Stimulated activated CD8-positive, alpha-beta memory T cell treated with anti-CD3 and anti-CD28 coated beads, Interleukin-15, amount 100 ng/mL, for 4 hours (primary cell): ENCODE measurements around the gene DMBX1.

Source experiments
- DNase-seq, 2 donors: peaks; one replicate each; pipeline ENCODE4 v3.0.0-alpha.2; 2020; ENCODE audit warnings: low read depth in 2 of 2

DMBX1 gene

DNA sequence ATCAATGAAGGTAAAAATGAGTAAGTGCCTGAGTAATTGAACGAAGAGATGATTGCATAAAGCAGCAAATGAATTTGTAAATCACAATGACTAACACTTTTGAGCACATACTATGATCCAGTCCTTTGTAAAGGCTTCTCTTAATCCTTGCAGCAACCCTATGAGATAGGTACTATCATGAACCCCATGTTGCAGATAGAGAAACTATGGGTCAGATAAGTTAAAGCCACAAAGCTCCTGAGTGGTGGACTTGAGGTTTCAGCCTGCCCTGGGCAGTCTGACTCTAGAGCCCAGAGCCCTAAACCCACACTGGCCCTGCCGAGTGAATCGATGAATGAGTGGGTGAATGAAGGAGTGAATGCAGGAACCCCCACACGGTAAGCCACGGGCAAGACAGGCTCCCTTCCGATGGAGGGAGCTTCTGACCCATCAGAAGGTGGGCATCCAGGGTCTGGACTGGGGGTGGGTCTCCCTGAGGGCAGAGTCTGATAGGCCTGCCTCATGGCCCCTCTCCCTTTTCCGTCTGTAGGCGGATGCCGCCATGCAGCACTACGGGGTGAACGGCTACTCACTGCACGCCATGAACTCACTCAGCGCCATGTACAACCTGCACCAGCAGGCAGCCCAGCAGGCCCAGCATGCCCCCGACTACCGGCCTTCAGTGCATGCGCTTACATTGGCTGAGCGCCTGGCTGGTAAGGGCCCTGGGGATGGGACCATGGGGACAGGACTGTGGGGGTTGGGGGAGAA, 17.0 kb downstream of the DMBX1 start:
- no peak for DNase-seq

DNA sequence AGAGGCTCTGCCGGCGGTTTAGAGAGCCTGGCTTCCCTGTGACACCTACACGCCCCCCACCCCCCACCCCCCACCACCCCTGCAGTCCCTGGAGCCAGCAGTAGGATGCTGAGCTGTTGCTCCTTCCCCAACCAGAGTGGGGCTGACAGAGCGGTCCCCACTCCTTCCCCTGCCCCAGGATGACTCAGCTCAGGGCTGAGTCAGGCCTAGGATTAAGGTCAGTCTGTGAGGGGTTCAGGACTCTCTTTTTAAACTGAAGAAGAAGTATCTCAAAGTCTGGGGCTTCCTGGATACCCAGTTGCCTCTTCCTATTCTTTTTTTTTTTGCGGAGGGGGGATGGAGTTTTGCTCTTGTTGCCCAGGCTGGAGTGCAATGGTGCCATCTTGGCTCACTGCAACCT, 19.1 kb downstream of the DMBX1 start:
- no peak for DNase-seq

DNA sequence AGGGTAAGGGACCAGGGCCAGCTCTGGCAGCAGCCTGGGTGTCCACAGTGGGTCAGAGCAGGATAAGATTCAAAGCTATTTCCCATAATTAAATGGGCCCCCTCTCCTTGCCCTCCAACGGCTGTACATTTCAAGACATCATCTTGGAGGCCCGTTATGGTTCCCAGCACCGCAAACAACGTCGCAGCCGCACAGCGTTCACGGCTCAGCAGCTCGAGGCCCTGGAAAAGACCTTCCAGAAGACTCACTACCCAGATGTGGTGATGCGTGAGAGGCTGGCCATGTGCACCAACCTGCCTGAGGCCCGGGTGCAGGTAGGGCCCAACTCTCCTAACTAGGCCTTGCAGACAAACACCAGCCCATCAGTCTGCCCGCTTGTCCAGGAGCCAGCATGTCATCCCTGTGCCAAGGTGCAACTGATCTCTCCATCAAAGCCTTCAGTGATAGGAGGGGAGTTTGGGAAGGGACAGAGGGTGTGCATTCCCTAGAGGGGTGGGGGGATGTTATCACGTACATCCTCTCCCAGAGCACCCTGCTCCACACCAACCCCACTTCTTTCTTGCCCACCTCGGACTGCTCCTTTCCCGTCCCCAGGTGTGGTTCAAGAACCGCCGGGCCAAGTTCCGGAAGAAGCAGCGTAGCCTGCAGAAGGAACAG, 20.8 kb downstream of the DMBX1 start:
- no peak for DNase-seq

DNA sequence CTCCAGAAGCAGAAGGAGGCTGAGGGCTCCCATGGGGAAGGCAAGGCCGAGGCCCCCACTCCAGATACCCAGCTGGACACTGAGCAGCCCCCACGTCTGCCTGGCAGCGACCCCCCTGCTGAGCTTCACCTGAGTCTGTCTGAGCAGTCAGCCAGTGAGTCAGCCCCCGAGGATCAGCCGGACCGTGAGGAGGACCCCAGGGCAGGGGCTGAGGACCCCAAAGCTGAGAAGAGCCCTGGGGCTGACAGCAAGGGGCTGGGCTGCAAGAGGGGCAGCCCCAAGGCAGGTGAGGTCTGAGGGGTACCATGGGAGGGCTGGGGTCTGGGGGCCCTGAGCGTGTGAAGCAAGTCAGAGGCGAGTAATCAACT, 21.3 kb downstream of the DMBX1 start:
- no peak for DNase-seq

DNA sequence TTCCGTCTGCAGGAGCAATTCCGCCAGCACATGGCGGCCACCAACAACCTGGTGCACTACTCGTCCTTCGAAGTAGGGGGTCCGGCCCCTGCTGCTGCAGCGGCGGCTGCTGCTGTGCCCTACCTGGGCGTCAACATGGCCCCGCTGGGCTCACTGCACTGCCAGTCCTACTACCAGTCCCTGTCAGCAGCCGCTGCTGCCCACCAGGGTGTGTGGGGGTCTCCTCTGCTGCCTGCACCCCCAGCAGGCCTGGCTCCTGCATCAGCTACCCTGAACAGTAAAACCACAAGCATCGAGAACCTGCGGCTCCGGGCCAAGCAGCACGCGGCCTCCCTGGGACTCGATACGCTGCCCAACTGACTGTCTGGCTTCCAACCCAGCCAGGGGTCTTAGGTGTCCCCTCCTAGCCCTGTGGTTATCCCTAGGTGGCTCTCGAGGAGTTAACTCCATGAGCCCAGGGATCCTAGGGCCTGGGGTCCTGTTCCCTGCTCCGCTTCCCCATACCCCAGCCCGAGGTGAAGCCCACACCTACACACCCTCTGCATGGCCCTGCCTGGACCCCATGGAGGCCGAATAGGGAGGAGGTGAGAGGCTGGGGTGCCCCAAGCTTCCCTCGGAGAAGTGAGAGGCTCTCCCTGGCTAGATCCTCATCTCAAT, 22.6 kb downstream of the DMBX1 start:
- no peak for DNase-seq

DNA sequence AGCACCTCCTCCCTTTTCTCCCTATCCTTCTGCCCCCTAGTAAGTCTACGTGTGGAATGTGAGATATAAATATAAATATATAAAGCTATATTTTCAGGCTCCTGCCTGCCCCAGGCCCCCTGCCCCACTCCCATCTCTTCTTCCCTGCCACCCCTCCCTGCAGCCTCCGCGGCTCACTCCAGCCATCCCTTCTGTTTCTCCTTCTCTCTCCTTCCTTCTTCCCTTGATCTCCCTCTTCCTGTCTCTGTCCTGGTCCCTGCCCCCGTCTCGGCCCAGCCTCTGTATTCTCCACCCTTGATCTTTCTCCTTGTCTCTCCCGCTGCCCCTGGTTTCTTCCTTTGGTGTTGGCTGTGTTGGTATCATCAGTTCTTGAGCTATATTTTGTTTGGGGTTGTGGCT, 23.2 kb downstream of the DMBX1 start:
- DNase-seq: no peak

DNA sequence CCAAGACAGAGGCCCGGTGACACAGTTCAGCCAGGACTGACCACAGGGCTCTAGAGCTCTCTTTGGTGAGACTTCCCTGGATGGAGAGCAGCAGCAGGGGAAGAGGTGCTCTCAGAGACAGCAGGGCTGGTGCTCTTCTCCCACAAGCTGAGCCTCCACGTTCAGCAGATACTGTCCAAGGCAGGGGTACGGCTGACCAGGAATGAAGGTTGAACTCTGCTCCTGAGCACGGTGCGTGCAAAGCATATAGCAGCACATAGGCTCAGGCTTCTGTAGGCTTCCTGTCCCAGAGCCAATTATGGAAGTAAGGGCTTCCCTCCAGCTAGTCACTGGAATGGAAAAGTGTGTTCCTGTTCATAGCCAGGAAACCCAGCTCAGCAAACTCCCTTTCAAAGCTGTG, 23.9 kb downstream of the DMBX1 start:
- DNase-seq: no peak

DNA sequence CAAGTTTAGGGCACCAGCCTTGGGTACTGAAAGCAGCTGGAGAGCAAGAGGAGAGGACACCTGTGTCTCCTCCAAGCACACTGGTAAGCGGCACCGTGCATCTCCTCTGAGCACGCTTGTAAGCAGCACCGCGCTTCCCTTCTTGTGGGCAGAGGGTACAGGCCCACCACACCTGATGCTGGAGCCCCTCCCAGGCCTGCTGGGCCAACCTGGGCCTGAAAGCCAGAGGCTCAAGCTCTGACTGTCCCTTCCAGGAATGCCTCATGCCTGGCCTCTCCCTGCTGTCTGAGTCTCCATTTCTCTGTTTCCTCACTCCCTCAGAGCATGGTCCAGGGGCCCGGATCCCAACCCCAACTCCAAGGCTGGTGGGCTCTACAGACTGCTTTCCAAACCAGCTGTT, 25.9 kb downstream of the DMBX1 start:
- DNase-seq: no peak

DNA sequence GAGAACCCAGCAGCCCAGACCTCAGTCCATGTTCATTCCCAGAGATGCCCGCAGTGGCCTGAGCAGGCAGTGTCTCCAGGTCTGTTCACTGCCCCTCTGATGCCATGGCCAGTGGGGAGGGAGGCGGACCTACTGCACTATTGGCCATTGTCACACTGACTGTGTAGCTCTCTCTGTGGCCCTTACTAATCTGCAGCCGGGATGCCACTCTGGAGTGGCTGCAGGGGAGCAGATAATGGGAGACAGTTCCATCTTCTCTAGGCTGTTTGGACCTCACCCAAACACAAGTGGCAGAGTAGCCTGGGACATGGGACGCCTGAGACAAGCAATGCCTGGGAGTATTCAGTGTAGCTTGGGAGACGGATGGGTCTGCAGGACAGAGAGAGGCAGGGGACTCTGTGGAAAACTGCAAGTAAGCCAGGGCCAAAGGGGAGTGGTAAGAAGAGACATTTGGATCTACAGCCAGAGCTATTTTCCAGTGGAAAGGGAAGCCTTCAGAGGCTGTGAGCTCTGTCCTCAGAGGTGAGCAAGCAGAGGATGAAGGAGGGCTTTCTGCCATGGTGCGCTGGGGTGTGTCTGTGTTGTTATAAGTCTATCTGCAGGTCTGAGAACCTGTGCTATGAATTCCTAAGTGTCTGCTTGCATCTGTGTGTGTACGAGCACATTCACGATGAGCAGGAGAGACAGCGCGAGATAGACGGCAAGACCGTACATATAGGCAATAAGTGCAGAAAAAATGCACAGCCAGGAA, 26.7 kb downstream of the DMBX1 start:
- DNase-seq: no peak

DNA sequence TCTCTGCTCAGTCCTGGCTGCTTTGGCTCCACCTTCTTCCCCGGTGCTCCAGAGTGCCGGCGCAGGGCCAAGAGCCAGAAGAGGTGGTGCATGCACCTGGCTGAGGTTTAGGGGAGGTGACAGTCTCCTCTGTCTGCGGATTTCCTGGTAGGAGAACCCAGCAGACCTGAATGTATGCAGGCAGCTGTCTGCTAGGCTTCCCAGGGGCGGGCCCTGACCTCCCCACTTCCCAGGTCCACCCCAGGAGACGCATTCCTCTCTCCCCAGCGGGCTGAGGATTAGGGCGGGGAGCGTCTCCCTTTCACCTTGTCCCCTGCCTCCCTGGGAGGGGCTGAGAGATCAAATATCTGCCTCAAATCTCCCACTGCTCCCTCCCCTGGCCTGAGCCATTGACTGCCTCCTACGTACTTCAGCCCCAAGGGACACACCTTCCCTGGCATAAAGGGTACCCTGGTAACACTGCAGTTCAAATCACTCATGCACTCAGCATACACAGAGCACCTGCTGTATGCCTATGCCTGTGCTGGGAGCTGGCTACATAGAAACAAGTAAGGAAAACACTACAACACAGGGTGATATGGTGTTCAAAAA, 27.5 kb downstream of the DMBX1 start:
- no peak for DNase-seq

DNA sequence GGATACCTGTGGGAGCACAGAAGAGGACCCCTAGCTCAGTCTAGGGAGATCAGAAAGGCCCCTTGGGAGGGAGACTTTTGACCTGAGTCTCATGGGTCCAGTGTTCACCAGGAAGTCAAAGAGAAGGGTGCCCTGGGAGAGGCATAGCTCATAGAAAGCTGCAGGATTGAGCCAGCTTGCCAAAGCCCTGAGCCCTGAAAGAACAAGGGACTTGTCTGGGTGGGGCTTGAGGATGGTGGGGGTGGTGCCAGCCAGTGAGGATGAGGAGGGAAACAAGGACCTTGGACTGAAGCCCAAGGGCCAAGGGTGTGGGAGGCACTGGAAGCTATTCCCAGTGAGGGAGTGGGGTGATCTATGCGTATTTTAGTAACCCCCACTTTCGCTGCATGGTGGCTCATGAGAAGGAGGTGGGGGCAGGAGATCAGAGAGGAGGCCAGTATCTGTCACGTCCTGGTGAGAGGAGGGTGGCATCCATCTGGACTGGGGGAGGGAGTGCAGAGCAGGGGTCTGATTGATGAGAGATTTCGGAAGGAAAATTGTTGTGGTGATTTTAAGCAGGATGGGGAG, 28.4 kb downstream of the DMBX1 start:
- no peak for DNase-seq

DNA sequence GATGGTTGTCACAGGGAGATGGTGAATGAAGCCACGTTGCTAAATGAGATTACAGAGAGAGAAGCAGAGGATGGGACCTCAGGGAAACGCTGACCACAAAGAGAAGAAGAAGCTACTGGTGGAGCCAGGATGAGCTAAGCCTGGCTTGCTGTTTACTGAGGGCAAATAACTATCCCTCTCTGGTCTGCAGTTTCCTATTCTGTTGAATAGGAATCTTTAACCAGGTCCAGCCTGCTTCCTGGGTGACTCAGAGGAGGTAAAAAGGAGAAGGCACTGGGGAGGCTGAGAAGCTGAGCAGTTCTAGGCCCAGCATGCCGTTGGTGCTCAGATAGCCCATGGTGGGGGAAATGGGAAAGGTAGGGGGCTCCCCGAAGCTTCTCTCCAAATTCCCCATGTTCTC, 29.6 kb downstream of the DMBX1 start:
- DNase-seq: no peak

DNA sequence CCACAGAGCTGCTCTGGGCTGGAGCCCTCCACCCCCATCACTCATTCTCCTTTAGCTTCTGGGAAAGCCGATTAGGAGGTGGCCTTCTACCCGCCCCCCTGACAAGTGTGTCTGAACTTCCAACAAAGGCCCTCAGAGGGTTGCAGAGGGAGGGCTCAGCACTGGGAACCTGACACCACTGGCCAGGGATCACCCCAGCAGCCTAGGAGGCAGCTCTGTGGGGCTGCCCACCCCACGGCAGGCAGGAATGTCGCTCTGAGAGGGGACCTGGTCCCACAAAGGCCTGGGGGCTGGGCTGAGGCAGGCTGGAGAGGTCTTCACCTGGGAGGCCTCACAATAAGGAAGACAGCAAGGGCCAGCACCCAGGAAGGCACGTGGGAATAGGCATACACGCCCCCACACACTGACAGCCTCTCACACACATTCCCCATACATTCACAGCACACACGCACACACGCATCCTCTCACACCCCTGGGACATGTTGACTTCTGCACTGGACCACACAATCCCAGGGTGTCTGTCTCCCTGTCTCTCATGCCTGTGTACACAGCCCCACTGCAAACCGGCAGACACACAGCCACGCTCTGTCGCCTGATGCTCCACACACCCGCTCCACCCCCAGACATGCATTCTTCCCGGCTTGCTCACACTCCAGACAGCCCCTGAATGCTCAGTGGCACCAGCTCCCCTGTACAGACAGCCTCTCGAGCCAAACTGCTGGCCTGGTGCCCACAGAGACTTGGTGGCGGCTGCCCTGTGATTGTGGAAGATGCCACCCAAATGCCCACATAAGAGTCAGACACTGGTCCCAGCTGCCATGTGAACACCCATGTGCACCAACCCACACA, 30.7 kb downstream of the DMBX1 start:
- no peak for DNase-seq

DNA sequence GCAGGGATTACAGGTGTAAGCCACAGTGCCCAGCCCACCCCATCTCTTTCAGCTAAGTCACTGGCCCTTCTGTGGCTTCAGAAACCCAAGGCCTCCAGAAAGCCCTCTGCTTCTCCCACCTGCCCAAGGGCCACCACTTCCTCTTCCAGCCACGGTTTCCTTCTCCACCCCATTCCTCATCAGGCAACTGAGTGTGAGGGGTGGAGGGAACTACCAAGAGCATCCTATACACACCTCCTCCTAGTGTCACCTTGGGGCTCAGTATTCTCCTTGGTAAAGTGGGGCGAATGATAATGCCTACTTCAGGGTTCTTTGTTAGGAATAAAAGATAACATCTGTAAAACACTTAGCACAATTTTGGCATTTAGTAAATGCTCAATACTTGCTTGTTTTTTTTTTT, 31.8 kb downstream of the DMBX1 start:
- DNase-seq: no peak

DNA sequence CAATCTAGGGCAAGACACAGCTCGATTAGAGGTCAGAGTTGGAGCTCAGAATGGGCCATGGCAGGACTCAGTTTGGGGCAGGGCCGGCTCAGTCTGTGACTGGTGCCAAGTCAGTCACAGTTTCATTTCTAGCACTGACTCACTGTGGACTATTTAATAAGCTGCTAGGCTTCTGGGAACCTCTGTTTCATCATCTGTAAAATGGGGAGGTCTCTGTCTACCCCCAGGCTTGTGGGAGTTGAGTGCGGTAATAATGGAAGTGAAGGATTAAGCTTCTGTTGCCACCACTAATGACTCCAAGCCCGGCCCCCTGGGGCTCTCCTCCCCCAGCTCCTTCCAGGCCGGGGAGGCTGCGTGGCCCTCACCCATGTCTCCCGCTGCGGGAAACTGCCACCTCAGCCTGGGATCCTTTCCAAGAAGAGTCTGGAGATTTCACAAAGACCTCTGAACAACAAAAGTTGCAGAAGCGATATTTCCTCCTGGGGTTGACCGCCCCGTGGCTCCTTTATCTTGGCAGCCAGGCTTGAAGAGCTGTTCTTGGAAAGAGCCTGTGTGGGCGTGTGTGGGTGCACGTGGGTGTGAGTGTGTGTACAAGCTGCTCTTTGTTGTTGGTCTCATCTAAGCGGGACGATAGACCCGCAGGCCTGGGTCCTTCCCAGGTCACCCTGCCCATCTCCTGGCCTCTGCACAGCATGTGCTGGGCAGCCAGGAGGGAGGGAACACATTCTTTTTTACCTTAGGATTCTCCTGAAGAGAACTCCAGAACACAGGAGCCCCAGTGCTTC, 32.7 kb downstream of the DMBX1 start:
- DNase-seq: no peak

DNA sequence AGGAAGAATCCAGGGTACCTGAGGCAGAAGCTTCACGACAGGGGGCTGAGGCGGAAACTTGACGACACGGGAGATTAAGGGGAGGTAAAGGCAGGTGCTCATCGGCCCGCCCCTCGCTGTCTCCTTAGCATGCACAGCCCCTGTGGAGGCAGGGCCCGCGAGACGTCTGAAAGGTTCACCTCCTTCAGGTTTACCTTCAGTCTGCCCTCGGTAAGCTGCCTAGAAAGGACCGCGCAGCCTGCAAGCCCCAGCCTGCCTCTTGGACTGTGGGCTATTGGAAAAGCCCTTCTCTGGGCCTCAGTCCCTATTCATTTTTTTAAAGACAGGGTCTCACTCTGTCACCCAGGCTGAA, 33.3 kb downstream of the DMBX1 start:
- DNase-seq: no peak

DNA sequence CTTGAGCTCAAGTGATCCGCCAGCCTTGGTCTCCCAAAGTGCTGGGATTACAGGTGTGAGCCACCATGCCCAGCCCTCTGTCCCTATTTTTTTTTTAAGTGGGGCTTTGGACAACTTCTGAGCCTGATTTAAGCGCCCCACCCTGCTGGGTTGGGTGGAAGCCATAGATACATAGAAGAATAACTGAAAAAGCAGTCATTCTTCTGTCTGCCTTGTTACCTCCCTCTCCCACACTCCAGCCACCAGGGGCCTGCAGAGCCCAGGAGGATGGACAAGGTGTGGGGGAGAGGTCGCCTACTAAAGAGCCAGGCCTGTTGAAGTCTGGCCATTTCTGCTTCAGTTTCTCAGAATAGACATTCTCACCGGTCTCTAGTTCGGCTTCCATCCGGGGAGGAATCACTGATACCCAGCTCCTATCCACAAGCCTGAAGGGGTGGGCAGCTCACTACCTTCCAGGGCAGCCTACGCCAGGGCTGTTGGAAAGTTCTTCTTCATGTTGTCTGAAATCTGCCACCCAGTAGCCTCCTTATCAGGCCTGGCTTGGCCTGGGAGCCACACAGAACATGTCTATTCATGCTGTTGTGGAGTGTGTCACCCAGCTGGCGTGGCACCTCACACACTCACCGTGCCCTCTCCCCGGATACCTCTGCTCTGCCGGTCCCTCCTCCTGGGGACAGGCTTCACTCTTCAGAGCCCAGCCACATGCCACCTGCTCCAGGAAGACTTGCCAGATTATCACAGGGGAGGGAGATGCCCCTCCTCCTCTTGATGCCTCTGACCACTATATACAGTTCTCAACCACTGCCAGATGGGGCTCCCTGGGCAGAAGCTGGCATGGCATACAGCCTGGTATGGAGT, 34.1 kb downstream of the DMBX1 start:
- no peak for DNase-seq

DNA sequence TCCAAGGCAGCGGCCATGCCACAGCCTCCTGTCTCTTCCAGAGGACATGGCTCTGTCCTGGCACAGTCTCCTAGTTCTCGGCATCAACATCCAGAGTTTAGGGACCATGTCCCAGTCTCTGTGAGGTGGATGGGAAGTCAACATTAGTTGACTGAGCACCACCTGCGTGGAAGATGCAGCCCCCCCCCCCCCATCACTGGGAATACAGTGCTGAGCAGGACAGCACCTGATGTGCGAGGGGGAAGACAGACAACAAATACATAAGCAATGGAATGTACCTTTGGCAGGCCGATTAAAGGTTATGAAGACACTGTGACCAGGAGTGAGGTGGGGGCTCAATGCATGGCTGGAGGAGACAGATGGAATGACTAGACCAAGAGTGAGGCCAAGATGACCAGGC, 35.2 kb downstream of the DMBX1 start:
- no peak for DNase-seq
